Measurements from ENCODE around the gene DIAPH2.

- TF ChIP-seq CEBPB (IDR thresholded peaks at IDR 0.05; ENCODE audit: low read depth) (no peak), REST (IDR thresholded peaks at IDR 0.05; ENCODE audit: low read depth) (no peak), EZH2phosphoT487 (IDR thresholded peaks at IDR 0.05; ENCODE audit: borderline replicate concordance) (no peak), POLR2AphosphoS5 (IDR thresholded peaks at IDR 0.05; ENCODE audit: low read depth, low read length) (no peak)
Measured at GRCh38 chrX:97011540-97011939, 326.9 kb downstream of the DIAPH2 start.

All from HCT116 (cell line).